ENCODE data around the gene LPCAT1.
"Not testable (repeated sequence)": the region's sequence is repeated elsewhere in the genome, so short reads cannot be mapped to it uniquely, and the experiment has no call there.

LPCAT1 gene

DNA sequence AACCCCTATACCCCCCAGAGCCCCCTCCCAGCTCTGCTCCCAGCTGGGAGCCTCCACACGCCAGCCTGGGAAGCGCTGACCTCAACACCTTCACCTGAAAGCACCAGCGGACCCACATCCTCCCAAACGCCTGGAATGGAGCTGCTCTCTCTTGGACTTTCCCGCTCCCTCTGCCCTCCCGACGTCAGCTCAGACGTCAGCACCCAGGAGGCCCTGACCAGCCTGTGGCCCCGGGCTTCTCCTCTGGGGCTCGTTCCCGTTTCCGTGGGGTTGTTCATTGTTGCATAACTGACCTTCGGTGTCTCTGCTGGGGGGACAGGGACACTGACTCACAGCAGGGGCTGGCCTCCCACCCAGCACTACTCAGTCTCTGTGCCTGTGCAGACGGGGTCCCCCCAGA, 43.5 kb downstream of the LPCAT1 start:
- DNase-seq (ENCODE audit: low spot score), result no peak

DNA sequence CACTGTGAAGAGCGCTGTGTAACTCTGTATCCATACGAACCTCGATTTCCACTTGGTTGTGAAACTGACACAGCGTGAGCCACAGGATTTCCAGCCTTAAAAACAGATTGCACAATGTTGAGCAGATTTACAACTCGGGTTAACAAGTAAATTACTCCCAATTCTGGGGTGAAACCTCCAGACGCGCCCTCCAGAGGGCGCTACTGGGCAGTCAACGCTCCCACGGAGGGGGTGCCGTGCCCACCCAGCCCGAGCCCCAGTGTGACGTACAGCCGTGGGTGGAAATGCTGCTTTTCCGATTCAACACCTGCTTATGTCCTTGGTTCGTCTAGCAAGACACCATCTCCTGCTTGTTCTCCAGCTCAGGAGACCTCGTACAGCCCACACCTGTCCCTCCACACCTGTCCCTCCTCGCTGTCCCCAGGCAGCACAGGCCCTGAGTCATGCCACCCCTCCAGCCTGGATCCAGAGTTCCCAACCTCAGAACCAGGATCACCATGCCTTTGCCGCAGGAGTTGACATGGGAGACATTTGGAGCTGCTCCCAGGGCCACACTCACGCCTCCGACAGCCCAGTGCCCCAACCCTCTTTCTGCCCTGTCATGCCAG, 44.1 kb downstream of the LPCAT1 start:
- no peak for DNase-seq (ENCODE audit: low spot score)

DNA sequence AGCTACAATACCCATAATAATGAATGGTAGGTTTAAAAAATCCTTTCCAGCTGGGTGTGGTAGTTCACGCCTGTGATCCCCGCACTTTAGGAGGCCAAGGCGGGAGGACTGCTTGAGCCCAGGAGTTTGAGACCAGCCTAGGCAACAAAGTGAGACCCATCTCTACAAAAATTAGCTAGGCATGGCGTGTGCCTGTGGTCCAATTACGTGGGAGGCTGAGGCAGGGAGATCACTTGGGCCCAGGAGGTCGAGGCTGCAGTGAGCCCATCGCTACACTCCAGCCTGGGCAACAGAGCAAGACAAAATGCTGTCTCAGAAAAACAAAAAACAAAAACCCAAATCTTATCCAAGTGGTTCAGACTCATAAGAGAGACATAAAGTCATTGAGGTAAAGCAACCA, 44.7 kb downstream of the LPCAT1 start:
- DNase-seq (ENCODE audit: low spot score), result no peak

DNA sequence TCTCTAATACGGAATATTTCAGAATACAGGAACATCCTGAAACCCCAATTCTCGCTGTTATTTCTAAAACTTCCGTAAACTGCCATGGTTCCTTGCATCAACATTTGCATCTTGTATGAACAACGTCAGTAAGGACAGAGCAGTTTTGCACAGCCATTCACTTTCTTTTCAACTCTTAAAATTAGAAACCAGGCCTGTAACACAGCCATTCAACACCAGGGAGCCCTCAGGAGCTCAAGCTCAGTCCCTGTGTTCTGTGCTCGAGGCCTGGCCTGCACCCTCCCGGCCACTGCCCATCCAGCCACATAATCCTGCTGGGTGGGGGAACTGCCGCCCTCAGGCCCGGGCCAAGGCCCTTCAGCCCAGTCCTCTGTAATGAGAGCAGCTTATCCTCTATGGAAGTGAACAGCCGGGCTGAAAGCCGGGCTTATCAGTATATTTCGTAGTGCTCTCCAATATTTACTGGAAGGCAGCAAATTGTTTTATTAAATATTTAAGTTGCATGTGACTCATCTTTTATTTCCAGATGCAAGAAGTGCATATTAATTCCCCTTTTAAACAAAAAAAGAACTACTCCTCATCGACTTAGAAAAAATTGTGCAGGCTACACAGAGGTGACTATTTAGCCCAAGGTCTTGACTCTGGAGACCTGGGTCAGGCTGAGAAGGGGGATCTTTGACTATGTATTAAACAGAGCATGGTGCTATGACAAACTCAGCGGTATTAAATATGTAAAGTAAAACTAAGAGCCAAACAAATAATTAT, 45.3 kb downstream of the LPCAT1 start:
- DNase-seq (ENCODE audit: low spot score), result no peak

DNA sequence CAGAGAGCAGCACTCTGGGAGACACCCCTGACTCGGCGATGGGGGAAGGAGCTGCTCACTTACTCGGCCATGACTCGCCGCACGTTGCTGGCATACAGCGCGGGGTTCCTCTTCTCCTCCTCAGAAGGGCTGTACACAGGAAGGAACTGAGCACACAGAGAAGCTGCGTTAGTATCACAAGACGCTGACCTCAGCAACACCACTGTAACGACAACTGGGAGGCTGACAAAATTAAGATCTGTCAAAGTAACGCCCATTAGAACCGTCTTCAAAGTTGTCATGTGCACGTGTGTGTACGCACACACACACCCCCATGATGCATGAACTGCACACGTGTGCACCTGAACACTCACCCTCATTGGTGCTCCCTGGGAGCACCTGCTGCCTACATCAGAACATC, 46.4 kb downstream of the LPCAT1 start:
- DNase-seq (ENCODE audit: low spot score), result no peak

DNA sequence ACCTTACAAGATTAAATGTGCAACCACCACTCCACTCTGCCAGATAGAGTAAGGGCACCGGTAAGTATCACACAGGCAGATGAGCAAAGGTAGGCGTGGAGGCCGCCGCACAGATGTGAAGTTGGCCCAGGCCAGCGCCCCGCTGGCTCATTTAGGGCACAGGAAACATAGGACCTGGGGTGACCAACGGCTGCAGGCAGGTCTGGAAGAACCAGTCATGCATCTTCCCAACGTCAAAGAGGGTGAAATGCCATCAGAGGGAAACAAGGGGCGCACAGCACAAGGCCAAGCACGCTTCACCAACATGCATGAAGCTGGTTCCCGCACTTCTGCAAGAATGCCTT, 46.8 kb downstream of the LPCAT1 start:
- no peak for DNase-seq (ENCODE audit: low spot score)

DNA sequence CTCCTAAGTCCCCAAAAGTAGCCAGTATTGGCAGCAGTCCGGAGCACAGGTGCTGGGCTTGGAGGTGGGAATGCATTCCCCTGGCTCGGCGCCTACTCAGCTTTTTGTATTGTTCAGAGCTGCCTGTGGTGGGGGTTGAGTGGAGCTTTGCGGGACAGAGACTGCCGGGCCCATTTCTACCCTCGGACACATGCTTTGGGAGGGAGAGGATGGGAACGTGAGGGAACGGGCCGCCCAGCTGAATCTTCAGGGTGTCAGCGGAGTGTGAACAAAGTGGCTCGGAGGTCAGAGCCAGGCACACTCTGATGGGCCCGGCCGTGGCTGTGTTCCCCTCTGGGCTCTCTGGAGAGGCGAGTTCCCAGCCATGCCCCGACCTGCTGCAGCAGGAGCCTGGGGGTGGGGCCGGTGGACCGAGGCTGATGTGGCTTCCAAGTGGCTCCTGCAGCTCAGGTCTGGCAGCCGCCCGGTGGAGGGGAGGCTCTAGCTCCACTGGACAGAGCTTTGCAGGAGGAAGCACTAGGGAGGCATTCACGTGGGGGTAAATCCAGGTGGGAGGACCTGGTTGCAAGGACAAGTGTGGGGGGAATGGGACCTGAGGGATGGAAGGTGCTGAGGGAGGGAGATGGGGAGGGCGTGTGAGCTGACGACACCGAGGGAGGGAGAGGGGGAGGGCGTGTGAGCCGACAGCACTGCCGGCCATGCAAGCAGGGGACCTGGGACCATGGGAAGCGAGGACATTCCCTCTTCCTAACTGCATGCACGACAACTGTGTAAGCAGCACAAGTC, 47.4 kb downstream of the LPCAT1 start:
- no peak for DNase-seq (ENCODE audit: low spot score)

DNA sequence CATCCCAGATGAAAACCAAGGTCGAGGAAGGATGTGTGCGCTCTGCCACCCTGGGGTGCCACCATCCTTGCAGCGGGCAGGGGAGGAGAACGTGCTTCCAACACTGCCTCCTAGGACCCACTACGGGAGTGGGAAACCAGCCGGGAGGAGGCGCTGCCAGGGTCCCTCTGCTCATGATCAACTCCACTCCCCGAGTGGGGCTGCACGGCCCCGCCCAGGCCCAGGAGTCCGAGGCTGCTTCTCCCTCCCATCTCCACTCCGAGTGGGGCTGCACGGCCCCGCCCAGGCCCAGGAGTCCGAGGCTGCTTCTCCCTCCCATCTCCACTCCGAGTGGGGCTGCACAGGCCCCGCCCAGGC, 48.2 kb downstream of the LPCAT1 start:
- DNase-seq (ENCODE audit: low spot score), result not testable (repeated sequence)

DNA sequence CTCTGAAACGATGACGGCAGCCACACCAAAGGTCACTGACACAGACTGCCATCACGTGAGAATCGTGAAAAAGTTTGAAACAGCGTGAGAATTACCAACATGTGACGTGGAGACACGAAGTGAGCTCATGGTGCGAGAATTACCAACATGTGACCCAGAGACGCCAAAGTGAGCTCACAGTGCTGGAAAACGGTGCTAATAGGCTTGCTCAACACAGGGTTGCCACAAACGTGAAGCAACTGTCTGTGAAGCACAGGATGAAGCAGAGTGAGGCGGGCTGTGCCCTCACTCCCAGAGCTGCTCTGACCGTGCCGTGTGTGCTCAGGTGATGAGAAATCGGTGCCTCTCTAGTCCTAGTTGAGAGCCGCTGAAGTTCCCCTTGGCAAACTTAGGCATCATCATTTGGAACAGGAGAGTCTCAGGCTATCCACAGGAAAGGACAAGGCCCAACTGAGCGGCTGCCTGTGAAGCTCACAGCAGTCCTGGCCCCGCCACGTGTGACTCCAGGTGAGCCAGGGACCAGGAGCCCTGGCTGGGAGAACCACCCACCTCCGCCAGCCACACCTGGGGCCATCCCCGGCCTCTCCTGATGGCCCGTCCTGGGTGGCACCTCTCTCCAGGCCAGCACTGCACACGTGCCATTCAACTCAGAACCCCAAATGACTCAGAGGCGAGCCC, 48.8 kb downstream of the LPCAT1 start:
- DNase-seq (ENCODE audit: low spot score), result no peak

DNA sequence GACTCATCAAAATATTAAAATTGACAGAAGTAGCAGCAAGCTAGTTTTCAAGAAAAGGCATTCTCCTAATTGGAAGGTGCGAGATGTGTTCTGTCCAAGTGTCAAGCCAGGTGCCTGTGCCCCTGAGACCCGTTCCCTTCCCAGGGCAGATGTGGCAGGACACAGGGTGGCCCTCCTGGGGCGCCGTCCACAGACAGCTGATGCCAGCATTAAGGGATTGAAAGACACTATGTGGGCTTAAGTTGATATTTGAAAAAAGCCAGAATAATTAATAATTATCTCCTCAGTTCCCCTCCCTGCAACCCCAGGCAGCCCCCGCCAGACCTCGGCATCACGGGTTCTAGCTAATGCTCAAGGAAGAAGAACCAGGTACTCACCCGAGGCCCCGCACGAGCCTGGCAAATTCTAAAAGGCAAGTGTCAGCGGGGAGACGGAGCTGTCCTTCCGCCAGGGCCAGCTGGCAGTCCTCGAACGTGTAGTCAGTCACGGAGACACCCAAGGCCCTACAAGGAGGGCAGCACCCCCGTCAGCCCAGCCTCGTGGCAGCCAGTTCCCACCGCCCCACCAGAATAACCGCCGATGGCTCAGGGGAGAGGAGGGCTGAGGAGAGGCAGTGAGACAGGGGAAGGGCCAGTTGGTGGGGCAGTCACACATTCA, 49.4 kb downstream of the LPCAT1 start:
- DNase-seq (ENCODE audit: low spot score), result no peak

DNA sequence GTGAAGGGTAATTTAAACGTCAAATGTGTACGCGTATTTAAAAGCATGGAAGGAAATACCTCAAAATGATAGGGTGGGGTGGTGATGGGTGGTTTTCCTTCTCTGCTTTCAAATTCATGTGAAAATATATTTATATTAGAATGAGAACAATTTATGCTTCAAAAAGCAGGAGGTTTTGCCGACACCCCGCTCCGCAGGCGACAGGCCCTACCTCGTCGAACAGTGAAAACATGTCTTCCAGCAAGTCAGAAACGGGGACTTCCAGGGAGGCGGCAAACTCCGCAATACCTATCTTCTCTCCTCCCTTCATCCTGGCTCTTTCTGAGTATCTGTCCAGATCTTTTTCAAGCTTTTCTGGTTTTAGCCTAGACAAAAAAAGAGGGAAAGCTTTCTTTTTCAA, 50.0 kb downstream of the LPCAT1 start:
- DNase-seq (ENCODE audit: low spot score), result no peak

DNA sequence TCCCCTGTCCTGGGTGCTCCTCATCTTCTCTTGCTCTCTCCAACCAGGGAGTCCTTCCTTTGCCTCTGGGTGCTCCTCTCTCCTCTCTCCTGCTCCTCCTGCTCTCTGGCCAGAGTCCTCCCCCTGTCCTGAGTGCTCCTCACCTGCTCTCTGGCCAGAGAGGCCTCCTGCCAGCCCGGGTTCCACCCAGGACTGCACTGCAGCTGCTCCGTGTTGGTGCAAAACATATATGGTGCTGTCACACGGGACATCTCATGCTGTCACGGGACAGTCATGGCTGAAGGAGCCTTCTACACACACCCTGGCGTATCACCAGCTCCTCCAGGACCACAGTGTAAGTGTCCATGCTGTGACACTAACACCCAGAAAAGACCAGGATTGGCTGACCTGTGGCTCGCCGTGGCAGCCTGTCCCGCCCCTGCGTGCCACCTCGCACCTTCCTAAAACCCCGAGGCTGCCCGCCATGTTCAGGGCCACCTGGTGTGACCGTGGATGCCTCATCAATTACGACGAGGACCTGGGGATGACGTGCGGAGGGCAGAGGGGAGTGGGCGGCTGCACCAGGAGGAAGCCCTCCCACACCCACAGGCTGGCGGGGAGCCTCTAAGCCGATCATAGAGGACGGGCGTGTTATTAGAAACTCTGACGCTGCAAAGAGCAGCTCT, 50.7 kb downstream of the LPCAT1 start:
- no peak for DNase-seq (ENCODE audit: low spot score)

DNA sequence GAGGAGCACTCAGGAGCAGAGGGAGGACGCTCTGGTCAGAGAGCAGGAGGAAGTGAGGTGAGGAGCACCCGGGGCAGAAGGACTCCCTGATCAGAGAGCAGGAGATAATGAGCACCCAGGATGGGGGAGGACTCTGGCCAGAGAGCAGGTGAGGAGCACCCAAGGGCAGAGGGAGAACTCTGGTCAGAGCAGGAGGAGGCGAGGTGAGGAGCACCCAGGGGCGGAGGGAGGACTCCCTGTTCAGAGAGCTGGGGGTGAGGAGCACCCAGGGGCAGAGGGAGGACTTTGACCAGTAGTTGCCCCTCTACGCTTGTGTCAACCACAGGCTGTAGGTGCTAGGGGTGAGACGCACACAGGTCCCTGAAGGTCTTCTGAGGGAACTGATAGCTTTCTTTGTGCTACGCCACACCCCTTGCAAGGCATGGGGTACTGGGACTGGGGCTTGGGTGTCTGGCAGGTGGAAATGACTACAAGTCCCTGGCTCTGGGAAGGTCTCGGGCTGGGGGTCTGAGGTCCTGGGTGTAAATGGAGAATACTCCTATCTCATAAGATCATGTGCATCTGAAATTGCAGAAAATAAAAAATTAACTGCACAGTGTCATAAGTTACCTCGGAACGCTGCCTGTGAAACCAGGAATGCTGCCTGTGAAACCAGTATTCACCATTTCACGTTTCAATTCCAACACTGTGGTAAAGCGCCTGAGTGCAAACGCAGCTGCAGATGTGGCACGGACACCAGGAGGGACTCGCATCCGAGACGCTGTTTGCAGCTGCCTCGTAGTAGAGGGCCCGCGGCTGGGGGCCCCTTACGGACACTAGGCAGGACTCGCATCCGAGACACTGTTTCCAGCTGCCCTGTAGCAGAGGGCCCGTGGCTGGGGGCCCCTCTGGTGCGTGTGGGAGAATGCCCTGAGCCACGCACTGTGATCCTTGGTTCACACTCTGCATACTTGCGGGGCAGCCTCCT, 51.5 kb downstream of the LPCAT1 start:
- no peak for DNase-seq (ENCODE audit: low spot score)

DNA sequence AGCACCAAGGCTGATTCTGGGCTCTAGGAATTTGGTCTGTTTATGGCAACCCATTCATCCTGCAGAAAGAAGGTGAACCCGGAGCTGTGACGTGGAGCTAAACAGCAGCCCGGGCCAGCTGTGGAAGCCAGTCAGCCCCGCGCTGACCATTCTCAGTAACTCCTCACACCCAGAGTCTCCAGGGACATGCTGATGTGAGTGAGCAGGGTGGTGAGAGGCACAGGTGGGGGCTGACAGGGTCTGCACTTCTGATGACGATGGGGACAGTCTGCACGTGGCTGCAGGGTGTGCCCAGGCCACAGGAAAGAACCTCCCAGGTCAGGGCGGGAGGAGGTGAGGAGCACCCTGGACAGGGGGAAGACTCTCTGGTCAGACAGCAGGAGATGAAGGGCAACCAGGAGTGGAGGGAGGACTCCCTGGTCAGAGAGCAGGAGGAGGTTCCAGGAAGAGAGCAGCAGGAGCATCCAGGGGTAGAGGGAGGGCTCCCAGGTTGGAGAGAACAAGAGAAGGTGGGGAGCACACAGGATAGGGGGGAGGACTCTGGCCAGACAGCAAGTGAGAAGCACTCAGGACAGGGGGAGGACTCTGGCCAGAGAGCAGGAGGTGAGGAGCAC, 52.4 kb downstream of the LPCAT1 start:
- no peak for DNase-seq (ENCODE audit: low spot score)

DNA sequence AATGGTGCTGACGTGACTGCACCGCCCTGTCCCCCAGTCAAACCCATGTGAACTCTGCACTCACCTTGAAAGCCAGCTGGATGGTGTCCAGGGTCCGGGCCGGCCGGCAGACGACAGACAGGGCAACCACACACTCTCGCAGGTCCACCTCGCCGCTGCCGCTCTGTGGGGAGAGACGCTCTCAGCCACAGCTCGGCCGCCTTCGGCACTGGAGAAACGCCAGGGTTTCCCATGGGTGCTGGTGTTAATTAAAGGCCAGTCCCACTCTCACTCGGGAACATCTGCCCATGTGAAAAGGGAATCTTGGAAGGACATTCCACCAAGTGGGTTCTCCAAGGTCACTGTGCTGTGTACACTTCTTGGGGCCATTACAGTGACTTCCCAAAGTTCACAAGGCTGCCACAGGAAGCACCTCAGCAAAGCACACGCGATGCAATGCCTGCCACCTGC, 53.0 kb downstream of the LPCAT1 start:
- DNase-seq (ENCODE audit: low spot score), result no peak

DNA sequence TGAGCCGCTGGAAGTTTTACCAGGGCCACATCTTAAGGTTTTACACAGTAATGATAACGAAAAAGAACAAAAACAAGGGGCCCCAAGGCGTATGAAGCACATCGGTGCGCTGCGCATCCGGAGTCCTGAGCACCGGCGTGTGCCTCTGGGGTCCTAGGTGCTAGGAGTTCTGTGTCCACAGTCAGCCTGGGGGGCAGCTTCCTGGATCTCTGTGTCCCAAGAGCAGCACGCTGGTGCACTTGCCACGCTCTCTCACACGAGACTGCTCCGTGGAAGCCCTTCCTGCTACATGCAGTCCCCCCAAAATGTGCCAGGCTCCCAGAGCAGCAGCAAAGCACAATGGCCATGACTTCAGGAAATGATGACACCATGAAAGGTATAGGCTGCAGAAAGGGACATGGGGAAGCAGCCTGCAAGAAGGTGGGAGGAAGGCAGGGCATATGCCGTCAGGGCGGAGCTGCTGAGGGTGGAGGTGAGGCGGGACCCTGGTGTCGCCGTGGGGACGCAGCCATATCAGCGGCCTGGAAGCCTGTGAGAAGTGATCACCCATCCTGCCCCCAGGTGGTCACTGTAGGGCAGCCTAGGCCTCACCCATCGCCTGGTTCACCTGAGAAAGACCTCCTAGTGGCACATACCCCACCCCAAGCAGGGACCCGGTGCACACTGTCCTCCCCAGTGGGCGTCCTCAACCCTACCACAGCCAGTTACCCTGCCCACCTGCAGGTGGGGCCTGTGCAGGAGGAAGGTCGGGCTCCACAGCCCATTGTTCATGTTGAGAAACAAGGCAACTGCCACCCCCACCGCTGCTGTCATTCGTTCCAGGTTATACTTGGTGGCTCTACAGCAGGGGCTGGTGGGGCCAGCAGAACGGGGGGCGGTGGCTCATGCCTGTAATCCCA, 54.9 kb downstream of the LPCAT1 start:
- no peak for DNase-seq (ENCODE audit: low spot score)

DNA sequence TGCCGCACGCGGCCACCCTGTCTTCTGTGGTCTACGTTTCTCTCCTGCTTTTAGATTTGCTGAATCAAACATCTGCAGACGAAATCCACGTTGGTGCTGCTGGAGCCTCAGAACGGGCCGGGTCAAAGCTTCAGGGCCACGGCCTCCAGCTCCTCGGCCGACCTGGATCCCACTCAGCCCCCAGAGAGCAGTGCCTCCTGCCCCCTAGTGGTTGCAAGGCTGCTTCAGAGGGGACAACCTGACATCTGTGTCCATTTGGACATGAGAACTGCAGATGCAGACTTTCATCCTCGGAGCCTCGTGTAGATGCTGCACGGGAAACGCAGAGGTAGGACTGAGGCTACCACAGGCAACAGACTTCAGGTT, 55.5 kb downstream of the LPCAT1 start:
- DNase-seq (ENCODE audit: low spot score), result peak; percentile 32

Measured in SK-N-DZ (cell line).